Measurements from ENCODE around the gene TNPO3. TPM values are rescaled to one million over a fixed set of nuclear protein-coding genes. Genes with fewer than 3 reads are reported as not detected.

The TNPO3 gene
- polyA plus RNA-seq, 1 of the 3 experiments (the other 2 are of a cell fraction), result 27.8 TPM

- no peak for TF ChIP-seq REST (IDR thresholded peaks at IDR 0.05; ENCODE audit: low read depth, low read length)
Observed at GRCh38 chr7:129009437-129009836, 45.5 kb downstream of the TNPO3 start (continued).

DNA sequence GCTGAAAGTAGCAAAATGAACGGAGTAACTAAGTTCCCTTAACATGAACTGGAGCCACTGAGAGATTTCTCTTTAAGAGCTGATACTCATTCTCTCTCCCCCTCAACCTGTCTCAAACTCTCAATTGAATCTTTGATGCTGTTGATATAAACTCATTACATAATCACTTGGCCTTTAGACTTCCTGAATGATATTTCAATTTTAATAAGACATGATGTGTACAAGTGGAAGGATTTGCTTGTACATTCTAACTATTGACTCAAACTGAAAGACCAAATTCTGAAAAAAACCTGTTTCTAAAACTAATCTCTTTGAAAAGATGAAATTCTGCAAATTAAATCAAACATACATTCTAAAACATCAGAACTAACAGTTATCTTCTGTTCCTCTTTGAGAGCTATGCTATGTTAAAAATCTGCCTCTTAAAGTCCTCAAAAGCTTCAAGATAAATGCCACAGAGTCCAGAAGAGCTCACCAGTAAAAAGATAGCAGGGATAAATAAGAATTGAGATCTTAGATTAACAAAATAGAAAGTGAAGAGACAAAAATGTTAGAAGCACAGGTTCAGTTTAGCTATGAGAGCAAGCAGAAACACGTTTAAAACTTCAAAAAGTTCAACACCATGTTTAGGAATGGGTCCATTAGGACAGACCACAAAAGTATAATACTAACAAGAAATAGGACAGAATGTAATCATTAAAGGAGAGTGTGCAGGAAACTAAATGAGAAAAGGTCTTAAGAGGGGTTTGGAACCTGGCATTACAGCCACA is 46.1 kb downstream of the TNPO3 start:
- H4K20me1 ChIP-seq (ENCODE audit: insufficient read depth), result 0 out of 2 replicates have a peak, but pooled peaks cover 9% of the 10 kb centered on the region
- peaks cover 47 to 71% of the 10 kb centered on the region in 2 experiments for H3K36me3 ChIP-seq (replicated peaks in 1 of 2; ENCODE audit: control insufficient read depth in 1 of 2, insufficient read depth in 2 of 2, low read length in 1 of 2)
- peaks cover 0 to 4% of the 10 kb centered on the region in 2 experiments; a peak in 1 of 4 replicates for H3K4me1 ChIP-seq (ENCODE audit: control insufficient read depth in 1 of 2, insufficient read depth in 2 of 2, low read depth in 1 of 2, low read length in 1 of 2)
- CTCF ChIA-PET, result interaction anchor here (0.9 to 1.9 kb wide), 6 partner anchors 8 to 83 kb away, joined by 3 to 10 read pairs (median 6); no protein-coding TSS in a partner anchor
- H2AFZ ChIP-seq (ENCODE audit: low read depth), result no peak overlapping the region
- WGBS (ENCODE audit: low lambda C conversion rate), result 87% methylated on average over 2 of the region's 2 CpGs
- peaks cover 5% of the 10 kb centered on the region for H3F3A ChIP-seq (replicated peaks; ENCODE audit: insufficient read depth)
- no peak overlapping the region for H3K4me3 ChIP-seq (ENCODE audit: low read depth in 2 of 2, low read length in 1 of 2)
- peaks cover 68% of the 10 kb centered on the region for H3K79me2 ChIP-seq (ENCODE audit: insufficient read depth)
- TF ChIP-seq FOXM1 (IDR thresholded peaks at IDR 0.05; ENCODE audit: low read depth), result no peak
- TF ChIP-seq GABPA (IDR thresholded peaks at IDR 0.05; ENCODE audit: low read depth), result no peak
- TF ChIP-seq SMC3 (IDR thresholded peaks at IDR 0.05; ENCODE audit: low read depth, low read length), result no peak
- no peak for TF ChIP-seq ELF1 (IDR thresholded peaks at IDR 0.05)
- no peak for TF ChIP-seq CHD2 (IDR thresholded peaks at IDR 0.05; ENCODE audit: low read length, partially characterized antibody)
- no peak for TF ChIP-seq USF1 (IDR thresholded peaks at IDR 0.05; ENCODE audit: borderline replicate concordance, low read depth)
- TF ChIP-seq FOXJ3 (CRISPR knock-in tag; IDR thresholded peaks at IDR 0.05), result no peak
- TF ChIP-seq JUND (IDR thresholded peaks at IDR 0.05), result no peak
- TF ChIP-seq PBX3 (IDR thresholded peaks at IDR 0.05), result no peak
- H3K9me3 ChIP-seq, result no peaks in the 10 kb centered on the region
- H3K27ac ChIP-seq (ENCODE audit: low read depth in 2 of 2, low read length in 1 of 2), result no peak overlapping the region
- H3K27me3 ChIP-seq (ENCODE audit: insufficient read depth), result no peaks in the 10 kb centered on the region
- POLR2A ChIA-PET, result no interaction called here
- no peak overlapping the region for H3K9ac ChIP-seq
- DNase-seq, result no peak
- no peaks in the 10 kb centered on the region for H3K9me2 ChIP-seq
- no peak overlapping the region for H3K4me2 ChIP-seq

All from SK-N-SH (cell line).